ELF-1 (cell line): ENCODE results near the gene LLCFC1.
"Not testable (repeated sequence)": the region's sequence is repeated elsewhere in the genome, so short reads cannot be mapped to it uniquely, and the experiment has no call there.

ENCODE experiments used
- DNase-seq: peaks from one replicate; pipeline ENCODE4 v3.0.0-alpha.2; 2016; ENCODE audit warnings: low read depth, low spot score

The LLCFC1 gene

DNA sequence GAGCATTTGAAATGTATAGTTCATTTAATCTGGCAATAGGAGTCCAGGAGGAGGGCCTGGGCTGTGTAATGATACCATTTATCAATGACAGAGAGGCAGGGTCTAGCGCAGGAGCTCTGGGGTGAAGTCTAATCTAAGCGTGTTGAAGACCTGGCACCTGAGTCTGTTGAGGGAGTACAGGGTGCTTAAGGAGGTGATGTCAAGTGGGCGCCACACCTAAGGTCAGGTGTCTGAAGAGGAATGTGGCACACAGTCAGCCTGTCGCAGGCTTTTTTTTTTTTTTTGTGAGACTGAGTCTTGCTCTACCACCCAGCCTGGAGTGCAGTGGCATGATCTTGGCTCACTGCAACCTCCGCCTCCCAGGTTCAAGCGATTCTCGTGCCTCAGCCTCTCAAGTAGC, 2.3 kb downstream of the LLCFC1 start:
- no peak for DNase-seq

DNA sequence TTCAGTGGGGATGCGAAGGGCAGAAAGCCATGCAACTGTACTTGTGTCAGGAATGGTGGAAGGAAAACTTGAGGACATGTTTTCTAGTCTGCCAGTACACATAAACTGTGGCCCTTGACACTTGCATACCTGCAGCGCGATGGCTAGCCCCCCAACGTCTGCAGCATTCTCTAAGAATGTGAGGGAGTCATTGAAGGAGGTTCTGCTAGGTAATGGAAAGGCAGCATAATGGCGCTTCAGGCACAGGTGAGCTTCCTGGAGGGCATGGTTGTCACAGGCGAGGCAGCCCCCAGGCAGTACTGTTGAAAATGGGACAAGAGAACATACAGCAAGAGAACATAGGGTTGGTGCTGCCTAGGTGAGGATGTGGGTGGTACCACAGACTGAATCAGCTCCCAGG, 3.5 kb downstream of the LLCFC1 start:
- DNase-seq = no peak

DNA sequence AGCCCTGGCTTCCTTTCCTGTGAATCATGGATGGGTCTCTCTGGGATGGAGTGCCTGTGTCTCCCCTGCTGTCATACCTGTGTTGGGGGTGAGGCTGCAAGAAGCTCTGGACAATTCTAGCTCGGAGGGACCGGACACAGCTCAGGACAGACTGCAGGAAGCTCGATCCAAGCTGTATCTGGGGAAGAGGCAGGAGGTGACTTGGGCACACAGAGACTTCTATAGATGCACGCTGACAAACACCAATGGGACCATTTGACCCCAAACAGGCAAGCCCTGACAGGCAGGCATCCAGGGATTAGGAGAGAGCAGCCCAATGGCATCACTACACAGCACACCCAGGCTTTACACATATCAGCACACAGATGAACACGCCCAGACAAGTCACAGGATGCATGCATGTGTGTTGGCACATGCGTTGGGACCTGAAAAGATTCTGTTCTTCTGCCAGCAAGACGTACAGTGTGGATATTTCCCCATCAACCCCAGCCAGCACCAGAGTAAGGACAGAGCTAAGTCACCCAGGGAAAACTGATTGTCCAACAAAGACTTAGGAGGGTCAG, 4.5 kb downstream of the LLCFC1 start:
- no peak for DNase-seq

- no peak for DNase-seq
These were observed 5.7 kb downstream of the LLCFC1 start for GRCh38 chr7:142945001-142945400.

DNA sequence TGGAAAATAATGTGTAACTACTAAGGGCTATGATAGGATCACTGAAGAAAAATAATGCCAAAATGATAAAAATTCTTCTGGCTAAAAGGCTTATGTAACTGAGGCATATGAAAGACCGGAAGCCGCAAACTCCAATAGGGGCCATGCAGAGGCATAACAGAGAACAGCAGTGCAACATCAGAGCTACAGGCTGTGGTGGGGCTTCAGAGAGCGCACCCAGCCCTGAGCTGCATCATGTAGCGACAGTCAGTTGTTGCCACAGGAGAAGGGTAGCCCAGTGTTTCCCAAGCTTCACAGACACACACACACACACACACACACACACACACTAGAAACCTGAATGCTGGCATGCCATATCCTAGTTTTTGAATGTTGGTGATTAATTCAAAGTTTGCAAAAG, 9.3 kb downstream of the LLCFC1 start:
- no peak for DNase-seq

DNA sequence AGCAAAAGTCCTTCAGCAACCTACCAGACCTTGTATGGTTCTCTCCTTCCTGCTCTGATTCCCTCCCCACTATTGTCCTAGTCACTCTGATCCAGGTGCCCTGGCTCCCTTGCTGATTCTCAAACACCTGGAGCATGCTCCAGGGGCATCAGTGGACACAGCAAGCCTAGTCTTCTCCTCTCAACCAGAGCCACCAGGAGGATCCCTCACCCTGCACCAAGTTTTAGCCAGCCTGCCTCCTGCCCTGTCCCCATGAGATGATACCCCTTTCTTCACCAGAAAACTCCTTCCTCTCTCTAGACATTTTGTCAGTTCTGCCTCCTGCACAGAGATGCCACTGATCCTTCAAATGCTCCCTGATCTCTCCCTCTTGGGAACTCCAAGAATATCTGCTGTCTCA, 11.0 kb downstream of the LLCFC1 start:
- DNase-seq = no peak

DNA sequence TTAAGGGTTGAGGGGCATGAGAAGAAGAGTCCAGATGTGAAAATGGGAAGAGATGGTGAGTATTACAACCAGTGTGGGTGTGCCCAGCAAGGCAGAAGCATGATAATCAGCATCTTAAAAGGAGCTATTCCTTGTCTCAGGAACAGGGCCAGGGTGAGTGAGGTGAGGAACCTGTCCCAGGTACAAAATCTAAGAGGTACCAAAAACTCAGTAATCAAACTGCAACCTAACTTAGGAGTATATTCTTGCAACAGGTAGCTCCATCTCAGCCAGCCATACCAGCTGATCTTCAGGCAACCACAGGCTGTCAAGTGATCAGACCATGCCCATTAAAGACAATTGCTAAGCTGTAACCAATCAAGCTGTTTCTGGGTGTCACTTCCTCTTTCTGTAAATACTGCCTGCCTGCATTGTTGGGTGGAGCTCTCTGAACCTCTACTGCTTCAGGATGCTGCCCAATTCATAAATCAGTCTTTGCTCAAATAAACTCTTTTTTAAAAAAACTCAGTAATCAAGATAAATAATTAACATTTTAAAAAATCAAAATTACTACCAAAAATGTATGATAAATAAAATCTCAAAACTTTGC, 15.5 kb downstream of the LLCFC1 start:
- DNase-seq = no peak

DNA sequence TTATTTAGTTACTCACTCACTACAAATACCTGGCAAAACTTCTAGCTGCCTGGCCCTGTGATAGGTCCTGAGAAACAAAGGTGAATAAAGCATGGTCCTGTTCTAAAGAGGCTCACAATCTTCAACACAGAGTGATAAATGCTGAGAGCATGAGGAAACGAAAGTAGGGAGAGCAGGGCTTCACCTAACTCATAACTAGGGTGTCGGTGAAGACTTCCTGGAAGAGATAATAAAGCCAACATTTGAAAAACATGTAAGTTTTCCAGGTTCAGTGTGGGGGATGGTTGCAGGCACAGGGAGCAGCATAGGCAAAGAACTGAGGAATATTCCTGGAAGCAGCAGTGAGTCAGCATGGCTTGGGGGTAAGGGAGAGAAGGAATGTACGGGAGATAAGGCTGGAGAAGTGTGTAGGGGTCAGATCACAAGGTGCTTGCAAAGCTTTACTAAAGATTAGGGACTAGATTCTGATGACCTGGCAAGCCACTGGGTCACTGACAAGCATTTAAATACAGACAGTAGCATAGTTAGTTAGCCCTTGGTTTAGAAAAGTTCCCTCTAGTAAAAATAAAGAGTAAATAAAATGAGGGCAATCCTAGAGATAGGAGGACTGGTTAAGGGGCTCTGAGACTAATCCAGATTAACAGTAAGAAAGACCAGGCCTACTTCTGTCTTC, 17.8 kb downstream of the LLCFC1 start:
- peak; percentile 89 for DNase-seq

- peak; percentile 66 for DNase-seq
These were observed 18.4 kb downstream of the LLCFC1 start for GRCh38 chr7:142957723-142958122.

- no peak for DNase-seq
These were observed 19.9 kb downstream of the LLCFC1 start for GRCh38 chr7:142959202-142959601.

GRCh38 chr7:142960955-142961512, 21.8 kb downstream of the LLCFC1 start:
- DNase-seq = no peak

- DNase-seq = no peak
These were observed 22.3 kb downstream of the LLCFC1 start for GRCh38 chr7:142961595-142961972.

GRCh38 chr7:142961973-142962926, 23.0 kb downstream of the LLCFC1 start, which contains the start of gene KEL:
KEL (minus strand) TSS chr7:142962363; CDS start chr7:142962206, 157 bp downstream.
- no peak for DNase-seq

DNA sequence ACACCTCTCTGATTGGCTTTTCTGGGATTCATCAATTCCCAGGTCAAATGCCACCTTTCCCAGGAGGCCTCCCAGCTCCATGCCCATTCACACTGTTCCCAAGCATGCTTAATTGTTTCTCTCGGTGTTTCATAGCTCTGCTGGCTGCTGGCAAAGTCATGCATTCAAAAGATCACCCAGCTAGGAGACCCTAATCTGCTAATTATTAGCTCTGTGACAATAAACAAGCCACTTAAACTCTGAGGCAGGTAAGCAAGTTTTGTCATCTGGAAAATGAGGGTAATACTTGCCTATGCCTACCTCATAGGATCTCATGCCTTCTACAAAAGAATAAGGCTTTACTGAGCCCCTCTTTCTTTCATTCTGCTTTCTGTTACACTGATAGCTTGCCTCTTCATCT, 23.7 kb downstream of the LLCFC1 start:
- DNase-seq = no peak

DNA sequence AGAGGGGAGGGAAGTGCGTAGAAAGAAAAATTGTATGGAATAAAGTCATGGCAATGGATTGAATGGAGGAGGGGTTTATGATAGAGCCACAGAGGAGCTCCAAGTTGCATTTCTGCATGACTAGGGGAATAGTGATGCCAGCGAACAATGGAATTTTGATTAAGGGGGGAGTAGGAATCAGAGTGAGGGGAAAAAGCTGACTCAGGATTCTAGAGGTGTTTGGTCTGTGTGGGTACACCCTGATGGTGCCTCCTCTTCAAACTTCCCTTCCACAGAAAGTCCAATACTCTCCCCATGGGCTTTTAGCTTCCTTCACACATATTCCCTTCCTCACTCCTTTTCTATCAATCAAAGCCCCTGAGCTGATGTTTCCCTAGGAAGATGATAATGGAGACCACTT, 24.7 kb downstream of the LLCFC1 start:
- no peak for DNase-seq

DNA sequence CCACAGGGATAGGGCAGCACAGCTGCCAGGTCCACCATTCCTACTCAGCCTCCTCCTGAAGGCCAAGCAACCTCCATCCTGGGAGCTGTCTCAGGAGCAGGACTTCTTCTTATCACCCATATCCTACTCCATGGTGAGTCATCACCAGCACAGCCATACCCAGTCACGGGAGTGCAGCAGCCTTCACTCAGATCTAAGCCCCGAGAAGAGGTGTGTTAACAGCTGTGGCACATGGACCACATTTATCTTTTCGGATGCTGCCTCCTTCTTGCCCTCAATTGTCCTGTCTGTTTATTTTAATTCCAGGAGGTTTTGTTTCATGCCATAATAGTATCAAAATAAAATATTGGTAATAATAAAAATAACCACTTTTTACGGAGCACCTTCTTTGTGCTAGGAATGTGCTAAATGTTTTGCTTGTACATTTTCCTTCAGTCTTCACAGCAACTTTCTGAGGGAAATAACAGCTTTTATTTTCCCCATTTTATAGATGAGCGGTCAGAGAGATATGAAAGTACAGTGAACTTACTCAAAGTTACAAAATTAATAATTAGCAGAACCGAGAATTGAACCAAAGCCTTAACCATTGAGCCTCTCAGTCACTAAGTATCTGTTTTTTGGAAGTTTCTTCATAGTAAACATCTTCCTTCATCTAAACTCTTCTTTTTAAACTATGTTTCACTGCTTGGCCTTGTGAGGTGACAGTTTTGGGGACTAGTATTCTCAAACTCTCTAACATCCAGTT, 25.4 kb downstream of the LLCFC1 start:
- no peak for DNase-seq

GRCh38 chr7:142968229-142968628, 28.9 kb downstream of the LLCFC1 start:
- DNase-seq = no peak

- DNase-seq = no peak
These were observed 29.9 kb downstream of the LLCFC1 start for GRCh38 chr7:142969183-142969582.

DNA sequence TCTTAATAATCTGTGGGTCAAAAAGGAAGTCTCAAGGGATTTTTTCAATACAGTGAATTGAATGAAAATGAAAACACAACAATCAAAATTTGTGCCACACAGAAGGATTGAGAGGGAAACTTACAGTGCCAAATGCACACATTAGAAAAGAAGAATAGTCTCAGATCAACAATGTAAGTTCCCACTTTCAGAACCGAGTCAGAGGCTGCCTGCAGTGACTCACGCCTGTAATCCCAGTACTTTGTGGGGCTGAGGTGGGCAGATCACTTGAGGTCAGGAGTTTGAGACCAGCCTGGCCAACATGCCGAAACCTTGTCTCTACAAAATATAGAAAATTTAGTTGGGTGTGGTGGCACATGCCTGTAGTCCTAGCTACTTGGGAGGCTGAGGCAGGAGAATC, 35.3 kb downstream of the LLCFC1 start:
- DNase-seq = no peak

GRCh38 chr7:142978402-142978801, 39.1 kb downstream of the LLCFC1 start:
- not testable (repeated sequence) for DNase-seq

DNA sequence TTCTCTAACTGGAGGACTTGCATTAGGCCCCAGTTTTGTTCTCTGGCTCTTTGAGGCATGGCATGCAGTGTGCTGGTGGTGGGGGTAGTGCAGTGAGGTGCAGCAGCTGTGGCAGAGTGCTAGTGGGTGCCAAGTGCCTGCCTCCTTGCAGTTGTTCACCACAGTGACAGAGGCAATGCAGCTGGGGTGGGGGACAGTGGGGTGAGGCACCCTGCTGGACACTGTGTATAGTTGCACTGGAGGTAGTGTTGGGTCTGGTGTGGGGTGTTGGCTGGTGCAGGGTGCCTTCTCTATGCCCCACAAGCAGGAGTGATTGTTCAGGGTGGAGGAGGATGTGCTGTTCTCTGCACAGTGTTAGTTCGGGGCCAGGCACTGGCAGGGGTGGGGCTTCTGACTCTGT, 44.5 kb downstream of the LLCFC1 start:
- DNase-seq = no peak
